GM19025 (cell line): ENCODE results near the gene ANKMY1.
A peak's percentile ranks its signal among the peaks of the same experiment; 100 is the strongest.

ENCODE experiments used
- ATAC-seq: cut with Tn5 transposase; IDR thresholded peaks from one replicate; pipeline ENCODE4 v1.9.1; 2021; ENCODE audit warnings: mild to moderate bottlenecking, low read depth, moderate library complexity; ENCODE audit not compliant: unreplicated experiment

ANKMY1 gene

DNA sequence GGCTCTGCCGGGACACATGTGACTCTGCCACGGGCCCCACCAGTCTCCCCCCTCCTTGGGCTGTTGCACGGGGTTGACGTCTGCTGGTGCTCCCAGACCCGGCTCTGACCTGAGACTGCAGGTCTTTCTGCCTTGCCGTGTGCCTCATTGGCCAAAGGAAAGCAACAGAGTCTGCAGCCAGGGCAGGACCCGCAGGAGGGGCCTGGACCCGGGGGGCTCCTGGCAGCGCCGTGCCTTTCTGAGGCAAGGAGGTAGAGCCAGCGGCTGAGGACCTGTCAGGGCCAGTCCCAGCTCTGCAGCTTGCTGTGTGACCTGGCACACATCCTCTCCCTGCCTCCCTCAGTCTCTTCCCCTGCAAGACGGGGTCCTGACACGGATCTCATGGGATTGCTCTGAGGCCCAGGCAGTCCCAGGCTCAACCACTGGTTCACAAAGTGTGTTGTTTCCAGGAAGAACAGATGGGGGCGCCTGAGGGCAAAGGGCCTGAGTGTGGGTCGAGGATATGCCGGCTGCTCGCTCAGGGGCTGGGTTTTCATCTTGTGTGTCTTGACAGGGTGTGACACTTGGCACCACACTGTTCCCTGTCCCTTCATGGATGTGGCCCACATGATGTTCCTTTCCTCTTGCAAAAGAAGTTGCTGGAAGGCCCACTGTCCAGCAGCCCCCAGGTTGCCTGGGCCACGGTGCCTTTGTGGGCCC, 37.7 kb upstream of the ANKMY1 start:
- no peak for ATAC-seq

DNA sequence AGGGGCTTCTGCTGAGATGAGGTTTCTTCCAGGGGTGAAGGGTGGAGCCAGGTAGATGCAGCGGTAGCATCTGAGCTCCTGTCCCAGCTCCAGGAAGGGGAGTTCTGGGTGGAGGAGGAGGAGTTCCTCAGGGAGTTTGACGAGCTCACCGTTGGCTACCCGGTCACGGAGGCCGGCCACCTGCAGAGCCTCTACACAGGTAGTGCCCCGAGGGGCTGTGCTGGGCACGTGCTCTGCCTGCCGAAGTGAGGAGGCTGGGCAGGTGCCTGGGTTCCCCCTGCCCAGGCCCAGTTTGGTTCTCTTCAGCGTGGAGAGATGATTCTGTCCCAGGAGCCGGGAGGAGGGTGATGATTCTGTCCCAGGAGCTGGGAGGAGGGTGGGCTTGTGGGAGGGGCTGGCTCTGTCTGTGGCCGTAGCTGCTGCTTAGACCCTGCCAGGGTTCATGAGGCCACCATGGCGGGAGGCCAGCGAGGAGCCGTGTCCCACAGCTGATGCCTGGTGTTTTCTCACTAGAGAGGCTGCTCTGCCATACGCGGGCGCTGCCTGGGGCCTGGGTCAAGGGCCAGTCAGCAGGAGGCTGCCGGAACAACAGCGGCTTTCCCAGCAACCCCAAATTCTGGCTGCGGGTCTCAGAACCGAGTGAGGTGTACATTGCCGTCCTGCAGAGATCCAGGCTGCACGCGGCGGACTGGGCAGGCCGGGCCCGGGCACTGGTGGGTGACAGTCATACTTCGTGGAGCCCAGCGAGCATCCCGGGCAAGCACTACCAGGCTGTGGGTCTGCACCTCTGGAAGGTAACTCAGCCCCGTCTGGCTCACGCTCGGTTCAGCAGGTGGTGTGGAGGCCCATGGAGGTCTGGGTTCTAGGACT, 37.0 kb upstream of the ANKMY1 start:
- ATAC-seq, result no peak

DNA sequence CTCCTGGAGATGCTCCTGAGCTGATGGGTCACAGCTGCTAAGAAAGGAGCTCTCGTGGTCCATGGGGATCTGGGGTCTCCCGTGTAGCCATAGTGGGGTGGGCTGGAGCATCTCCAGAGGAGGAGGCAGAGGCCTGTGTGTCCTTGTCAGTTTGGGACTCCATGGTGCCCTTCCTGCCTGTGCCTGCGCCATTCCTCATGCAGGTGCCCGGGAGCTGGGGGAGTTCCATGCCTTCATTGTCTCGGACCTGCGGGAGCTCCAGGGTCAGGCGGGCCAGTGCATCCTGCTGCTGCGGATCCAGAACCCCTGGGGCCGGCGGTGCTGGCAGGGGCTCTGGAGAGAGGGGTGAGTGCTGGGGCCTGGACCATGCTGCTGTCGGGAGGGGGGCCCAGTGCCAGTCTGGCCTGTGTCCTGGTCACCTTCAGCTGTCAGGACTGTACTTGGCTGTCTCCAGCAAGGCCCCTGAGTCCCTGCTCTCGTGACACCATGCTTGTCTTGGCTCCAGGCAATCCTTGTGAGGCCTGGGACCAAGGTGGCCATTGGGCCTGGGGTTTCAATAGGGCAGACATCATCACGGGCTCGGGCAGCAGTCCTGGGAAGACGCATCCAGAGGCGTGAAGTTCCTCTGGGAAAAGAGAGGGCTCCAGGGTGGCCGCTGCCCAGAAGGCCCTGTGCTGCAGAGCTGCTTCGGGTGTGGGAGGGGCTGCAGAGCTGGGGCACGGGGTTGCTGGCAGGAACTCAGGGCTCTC, 36.1 kb upstream of the ANKMY1 start:
- ATAC-seq, result no peak

DNA sequence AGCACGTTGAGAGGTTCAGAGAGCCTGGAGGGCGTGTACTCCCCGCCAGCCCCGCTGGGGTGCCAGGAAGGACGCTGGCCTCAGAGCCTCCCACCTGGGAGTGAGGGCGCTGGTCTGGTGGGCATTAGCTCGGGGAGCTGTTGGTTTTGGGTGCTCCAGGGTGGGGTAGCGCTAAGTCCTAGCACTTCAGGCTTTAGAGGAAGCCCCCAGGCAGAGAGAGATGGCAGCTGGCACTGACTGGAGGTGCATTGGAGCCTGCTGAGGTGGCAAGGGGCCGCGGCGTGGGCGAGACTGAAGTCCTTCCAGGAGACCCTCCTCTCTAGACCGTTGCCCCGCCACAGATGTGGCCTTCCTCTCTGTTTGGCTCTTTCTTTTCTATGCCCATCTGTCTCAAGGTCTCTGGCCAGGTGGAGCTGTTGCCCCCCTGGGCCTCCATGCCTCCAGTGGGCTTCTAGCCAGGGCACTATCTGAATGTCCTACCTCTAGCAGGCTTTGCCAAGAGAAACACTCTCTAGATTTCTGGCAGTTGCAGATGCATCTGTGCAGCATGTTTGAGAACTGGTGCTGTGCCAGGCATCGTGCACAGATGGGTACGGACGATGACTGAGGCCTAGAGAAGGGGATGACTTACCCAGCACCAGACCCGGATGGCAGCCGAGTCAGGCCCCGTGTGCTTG, 35.4 kb upstream of the ANKMY1 start:
- no peak for ATAC-seq

DNA sequence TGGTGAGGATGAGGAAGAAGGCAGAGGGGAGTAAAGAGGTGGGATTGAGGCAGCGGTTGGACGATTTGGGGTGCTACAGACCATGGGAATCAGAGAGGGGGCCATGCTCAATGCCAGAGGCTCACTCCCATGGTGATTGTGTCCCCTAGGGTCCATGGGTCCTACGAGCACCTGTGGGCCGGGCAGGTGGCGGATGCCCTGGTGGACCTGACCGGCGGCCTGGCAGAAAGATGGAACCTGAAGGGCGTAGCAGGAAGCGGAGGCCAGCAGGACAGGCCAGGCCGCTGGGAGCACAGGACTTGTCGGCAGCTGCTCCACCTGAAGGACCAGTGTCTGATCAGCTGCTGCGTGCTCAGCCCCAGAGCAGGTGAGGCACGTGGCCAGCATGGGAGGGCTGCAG, 34.0 kb upstream of the ANKMY1 start:
- ATAC-seq, result no peak

DNA sequence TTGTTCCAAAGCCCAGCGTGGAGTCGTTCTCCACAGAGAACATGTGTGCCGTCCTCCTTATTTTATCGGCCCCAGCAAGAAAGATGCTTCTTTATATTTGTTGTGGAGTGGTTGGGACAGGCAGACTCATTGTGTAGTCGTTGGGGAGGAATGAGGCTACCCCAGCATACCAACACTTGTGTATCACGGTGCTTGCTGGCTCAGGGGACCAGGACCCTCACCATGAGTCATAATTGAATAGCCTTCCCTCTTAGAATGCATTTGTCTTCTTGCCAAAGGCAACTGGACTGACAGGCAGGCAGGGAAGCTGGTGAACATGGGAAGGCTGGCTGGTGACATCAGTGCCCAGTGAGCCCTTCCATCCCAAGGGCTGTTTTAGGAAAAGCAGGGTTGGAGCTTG, 33.4 kb upstream of the ANKMY1 start:
- no peak for ATAC-seq

DNA sequence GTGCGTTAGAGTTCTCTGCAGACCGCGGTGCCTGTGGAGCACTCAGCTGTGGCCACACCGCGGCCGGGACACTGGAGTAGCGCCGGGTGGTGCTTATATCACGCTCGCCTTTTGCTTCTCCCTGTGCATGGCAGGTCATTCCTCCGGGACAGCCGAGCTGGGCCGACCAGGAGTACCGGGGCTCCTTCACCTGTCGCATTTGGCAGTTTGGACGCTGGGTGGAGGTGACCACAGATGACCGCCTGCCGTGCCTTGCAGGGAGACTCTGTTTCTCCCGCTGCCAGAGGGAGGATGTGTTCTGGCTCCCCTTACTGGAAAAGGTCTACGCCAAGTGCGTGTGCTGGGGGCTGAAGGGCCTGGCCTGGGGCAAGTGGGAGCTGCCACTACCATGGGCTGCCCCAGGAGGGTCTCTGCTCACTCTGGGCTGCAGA, 32.9 kb upstream of the ANKMY1 start:
- ATAC-seq, result no peak

DNA sequence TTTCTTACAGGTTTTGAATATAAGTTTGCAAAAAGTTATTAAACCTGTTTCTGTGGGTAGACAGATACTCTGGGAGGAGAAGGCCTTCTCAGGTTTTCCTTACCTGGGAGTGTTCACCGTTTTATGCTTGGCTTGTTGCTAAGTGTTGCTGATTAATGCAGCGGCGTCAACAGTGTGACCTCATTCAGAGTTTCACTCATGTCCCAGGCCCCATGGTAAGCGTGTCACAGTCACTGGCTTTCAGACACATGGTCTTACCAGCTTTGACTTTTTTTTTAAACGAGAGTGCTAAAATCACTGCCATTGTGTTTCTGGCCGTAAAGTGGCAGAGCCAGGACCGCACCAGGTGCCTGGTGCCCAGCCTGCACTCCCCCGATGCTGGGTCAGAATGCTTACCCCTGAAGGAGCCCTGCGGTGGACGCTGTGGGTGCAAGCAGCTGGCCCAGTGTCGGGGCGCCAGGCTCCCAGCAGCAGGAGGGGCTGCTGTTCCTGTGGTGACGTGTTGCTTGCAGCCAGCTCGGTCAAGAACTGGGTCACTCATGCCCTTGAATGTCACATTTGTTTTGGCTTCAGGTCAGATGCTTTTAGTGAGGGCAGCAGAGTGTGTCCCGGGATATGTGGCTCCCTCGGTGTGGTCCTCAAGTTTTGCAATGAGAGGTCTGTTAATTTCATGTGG, 32.2 kb upstream of the ANKMY1 start:
- ATAC-seq, result no peak

DNA sequence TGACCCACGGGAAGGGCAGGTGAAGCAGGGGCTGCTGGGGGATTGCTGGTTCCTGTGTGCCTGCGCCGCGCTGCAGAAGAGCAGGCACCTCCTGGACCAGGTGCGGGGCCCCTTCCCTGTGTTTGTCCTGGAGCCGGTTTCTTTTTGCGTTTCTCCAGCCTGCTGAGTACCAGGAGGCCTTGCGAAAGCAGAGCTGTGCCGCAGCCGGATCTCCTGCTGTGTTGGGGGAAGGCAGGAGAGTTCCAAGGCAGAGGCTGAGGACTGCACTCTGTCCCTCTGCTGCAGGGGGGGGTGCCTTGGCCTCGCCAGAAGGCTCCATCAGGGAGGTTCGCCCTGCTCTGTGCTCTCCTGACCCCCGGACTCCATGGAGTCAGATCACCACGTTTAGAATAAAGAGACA, 31.6 kb upstream of the ANKMY1 start:
- no peak for ATAC-seq

DNA sequence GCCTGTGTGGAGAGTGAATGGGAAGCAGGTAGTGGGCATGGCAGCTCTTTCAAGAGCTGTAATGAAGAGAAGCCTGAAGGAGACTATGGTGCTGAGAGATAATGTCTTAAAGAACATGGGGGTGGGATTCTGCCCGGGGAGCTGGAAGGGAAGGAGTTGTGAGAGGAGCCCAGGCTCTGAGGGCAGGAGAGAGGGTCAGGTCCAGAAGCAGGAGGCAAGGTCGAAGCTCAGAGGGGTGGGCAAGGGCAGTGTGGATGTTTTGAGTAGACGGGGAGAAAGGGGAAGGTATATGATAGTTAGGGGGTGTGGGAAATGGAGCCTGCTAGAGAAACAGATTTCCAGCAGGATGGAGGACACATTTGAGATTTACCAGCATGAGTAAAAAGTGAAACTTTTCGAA, 30.9 kb upstream of the ANKMY1 start:
- no peak for ATAC-seq

DNA sequence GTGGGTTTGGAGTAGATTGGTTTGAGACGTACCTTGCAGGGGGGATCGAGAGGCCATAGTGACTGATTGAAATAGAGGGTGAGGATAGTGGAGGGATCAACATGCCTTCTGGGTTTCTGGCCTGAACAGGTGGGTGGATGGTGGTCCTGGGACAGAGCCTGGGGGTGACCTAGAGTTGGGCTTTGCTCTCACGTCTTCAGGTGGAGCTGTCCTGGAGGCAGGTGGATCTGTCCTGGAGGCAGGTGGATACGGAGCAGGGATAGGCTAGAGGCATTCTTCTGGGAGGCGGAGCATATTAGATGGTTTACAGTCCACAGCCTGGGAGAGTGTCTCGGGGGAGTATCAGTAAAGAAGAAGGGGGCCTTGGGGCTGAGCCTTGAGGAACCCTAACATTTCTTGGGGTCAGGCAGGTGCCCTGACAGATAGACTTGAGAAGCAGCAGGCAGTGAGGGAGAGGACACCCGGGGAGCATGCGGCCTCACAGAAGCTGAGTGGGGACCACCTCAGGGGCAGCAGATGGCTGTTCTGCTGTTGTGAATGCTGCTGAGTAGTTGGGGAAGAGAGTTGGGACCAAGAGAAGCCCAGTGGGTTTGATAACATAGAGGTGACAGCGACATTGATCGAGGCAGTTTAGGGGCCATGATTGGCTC, 30.3 kb upstream of the ANKMY1 start:
- no peak for ATAC-seq

DNA sequence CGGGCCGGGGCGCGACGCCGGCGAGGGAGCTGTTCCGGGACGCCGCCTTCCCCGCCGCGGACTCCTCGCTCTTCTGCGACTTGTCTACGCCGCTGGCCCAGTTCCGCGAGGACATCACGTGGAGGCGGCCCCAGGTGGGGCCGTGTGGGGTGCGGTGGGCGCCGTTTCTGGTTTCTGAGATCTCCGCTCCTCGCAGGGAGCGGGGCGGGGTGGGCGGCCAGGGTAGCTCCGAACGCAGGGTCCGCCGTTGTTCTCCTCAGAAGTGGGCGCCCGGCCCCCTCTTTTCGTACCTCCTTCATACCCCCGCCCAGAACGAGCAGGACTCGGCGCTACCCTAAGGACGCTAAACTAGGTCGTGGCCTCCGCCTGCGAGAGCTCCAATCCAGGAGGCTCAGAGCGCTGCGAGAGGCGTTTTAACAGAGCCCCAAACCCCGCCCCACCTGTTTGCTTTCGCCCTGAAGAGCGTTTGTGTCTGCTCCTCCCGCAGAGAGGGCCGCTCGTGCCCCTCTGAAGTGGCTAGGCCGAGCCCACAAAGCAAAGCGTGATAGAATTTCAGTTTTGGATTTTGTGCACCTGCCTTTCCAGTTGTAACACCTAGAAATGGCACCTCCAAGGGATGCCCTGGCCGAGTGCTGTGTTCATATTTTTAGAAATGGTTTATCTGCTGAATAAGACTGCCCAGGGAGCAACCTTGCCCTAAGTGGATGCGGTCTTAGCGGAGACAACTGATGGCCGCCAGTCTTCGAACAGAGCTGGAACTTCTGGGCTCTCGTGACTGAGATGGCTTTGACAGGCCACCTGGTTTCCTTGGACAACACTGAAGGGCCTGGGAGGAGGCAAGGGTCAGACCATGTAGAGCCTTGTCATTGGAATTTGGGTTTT, 29.4 kb upstream of the ANKMY1 start:
- ATAC-seq, result peak; percentile 5

DNA sequence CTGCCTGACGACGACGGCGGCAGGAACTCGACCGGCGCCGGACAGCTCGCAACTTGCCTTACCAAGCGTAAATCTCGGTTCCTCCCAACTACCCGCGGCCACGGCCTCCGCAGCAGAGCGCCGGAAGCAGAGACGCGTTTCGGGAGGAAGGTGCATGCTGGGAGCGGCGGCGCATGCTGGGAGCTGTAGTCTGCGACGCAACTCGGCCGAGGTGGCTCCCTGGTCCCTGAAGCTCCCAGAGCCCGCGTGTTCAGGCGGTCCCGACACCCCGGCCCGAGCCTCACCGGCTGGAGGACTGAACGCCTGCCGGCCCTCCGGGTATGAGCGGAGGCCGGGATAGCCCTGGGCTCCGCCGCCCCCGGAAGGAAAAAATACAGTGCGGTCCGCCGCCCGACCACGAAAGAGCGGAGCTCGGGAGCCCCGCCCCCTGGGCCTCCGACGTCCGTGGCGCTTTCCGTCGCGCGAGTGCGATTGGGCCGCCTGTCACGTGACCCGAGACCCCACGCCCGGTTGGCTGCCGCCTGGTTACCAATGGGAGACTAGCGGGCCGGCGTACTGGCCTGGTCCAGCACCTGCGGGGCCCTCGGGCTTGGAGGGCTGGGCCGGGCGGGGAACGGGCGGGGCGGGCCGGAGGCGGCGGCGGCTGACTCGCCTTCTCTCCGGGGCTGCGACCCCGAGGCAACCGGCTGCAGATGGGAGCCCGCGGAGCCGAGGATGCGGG, 28.6 kb upstream of the ANKMY1 start, which contains the start of gene CAPN10:
CAPN10 (plus strand) TSS at position 537 of the 721 bp plus-strand sequence; CDS start at position 715, 178 bp downstream.
- peak; percentile 54 for ATAC-seq

DNA sequence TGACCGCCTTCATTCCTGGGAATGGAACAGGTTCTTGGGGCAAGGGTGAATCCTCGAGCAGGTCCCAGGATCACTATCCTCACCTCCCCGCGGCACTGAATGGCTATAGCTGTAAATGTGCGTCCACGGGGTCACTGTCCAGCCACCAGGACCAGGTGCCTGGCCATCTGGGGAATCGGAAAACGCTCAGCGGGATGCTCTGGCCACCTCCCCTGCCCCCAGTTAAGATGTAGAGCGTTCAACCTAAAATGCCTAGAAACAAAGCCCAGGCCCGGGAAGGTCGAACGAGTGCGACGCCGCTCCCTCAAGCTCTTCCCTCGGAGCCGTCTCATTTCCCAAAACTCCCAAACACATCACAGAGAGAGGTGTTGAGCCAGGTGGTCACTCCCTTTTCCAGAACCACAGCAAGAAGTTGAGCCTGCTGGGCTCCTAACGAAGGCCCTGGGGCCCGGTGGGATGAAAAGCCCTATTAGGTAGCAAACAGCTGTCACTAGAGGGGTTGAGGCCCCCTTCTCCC, 28.0 kb upstream of the ANKMY1 start:
- ATAC-seq, result no peak

DNA sequence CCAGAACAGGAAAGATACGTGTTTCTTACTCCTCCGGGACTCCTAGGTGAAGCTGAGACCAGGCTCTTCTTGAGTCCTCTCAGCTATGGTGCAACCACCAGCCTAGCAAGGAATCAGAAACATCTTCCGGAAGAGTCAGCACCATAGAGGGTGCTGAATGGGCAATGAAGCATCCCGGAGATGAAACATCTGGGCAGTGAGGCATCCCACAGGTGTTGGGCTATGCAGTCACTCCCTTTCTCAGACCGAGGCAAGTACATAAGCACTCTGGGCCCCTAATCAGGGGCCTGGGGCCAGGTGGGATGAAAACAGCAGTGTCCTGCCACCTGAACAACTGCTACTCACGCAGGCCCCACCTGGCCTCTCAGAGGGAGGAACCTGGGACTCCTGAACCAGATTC, 27.3 kb upstream of the ANKMY1 start:
- peak; percentile 8 for ATAC-seq

DNA sequence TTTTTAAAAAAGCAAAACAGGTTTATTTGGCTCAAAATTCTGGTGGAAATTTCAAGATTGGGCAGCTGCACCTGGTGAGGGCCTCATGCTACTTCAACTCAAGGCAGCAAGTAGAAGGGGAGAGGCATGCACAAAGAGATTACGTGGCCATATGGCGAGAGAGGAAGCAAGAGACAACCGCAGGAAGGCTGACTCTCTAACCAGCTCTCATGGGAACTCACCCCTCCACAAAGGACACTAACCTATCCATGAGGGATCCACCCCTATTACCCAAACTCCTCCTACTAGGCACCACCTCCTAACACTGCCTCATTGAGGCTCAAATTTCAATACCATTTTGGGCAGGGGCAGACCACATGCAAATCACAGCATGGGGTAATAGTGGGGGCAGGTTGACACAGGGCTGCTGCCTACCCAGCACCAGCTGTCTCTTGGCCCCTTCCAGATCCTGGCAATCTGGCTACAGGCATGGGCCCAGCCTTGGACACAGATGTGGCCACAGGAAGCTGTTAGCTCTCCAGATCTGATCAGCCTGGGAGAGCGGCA, 26.8 kb upstream of the ANKMY1 start:
- ATAC-seq, result peak; percentile 42

DNA sequence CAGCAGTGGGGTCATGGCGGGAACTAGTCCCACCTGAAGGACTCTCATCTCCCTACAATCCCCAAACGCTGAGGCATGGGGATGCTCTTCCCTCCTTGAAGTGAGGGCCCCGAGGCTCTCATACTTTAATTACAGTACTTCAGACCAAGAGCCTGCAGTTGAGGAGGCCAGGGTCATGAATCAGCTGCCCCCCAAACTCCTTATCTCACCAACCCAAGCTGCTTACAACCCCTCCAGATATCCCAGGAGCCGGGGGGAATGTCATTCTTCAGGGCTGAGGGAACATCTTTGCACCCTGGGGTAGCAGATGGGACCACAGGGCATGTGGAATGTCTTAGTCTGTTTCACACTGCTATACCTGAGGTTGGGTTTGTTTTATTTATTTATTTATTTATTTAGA, 26.0 kb upstream of the ANKMY1 start:
- no peak for ATAC-seq
